HG03442 (cell line): ENCODE results near the gene SUGP1.
"Not testable (repeated sequence)": the region's sequence is repeated elsewhere in the genome, so short reads cannot be mapped to it uniquely, and the experiment has no call there.

Experiments
- ATAC-seq: cut with Tn5 transposase; IDR thresholded peaks from one replicate; pipeline ENCODE4 v1.9.1; 2021; ENCODE audit warnings: mild to moderate bottlenecking, moderate library complexity; ENCODE audit not compliant: unreplicated experiment

Gene SUGP1

DNA sequence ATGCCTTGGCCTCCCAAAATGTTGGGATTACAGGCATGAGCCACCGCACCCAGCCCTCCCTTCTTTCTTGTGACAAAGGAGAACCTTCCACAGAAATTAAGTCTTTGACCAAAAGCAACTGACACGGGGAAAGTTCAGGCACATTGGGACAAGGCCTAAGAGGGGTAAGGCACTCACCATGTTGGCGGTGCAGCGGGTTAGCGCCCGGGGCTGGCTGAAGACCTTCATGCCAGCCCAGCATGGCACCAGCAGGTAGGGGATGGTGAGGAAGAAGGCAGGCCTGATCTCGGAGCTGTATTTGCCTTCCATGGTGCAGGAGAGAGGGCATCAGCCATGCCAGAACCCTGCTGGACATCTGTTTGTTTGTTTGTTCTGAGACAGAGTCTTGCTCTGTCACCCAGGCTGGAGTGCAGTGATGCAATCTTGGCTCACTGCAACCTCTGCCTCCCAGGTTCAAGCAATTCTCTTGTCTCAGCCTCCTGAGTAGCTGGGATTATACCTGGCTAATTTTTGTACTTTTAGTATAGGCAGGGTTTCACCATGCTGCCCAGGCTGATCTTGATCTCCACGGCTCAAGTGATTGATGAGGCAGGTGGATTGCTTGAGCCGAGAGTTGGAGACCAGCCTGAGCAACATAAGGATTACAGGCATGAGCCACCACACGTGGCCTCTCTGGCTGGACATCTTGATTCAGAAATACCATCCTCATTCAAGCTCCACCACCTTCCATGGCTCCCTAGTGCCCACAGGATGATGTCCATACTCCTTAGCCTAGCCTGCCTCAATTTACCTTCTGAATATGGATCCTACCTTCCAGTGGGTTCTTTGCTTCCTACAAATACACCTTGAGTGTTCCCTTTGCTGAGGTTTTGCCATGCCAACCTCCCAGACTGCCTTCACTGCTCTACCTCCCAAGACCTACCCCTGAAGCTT lies 51.6 kb downstream of the SUGP1 start:
- no peak for ATAC-seq

DNA sequence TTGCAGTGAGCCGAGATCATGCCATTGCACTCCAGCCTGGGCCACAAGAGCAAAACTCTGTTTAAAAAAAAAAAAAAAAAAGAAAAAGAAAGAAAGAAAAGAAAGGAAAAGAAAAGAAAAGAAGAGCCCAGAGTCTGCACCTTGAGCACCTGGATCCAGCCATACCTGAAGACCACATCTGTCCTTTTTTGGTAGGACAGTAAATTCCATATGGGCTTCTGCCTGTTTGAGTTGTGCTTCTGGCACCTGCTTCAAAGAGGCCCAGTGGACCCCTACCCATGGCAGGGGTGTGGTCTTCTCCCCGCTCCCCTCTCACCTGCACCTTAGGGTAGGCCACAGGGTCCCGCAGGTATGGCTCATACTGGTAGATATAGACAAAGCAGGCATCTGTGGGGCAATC lies 53.0 kb downstream of the SUGP1 start:
- ATAC-seq = no peak

DNA sequence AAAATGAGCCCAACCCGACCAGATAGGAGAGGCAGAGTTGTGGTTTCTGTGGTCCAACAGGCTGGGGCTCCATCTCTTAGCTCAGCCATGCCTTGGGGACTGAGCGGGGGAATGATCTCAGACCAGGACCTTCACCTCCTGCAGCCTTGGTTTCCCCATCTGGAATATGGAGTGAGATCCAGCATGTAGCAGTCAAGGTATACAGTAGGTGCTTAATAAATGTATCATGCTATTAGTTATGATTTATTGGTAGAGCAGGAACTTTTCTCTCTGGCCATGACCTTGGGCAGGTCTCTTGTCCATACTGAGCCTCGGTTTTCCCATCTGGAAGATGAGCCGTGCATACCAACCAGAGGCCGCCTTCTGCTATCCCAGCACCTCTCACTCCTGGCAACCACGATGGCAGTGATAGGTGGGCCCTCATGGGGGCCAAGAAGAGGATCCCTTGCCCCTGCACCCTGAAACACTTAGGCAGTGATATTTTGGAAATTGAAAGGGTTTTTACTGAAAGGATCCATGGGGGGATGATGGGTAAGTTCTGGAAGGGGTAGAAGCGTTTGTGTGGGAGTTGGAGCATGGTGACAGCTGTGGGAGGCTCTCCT lies 56.3 kb downstream of the SUGP1 start:
- ATAC-seq = no peak

DNA sequence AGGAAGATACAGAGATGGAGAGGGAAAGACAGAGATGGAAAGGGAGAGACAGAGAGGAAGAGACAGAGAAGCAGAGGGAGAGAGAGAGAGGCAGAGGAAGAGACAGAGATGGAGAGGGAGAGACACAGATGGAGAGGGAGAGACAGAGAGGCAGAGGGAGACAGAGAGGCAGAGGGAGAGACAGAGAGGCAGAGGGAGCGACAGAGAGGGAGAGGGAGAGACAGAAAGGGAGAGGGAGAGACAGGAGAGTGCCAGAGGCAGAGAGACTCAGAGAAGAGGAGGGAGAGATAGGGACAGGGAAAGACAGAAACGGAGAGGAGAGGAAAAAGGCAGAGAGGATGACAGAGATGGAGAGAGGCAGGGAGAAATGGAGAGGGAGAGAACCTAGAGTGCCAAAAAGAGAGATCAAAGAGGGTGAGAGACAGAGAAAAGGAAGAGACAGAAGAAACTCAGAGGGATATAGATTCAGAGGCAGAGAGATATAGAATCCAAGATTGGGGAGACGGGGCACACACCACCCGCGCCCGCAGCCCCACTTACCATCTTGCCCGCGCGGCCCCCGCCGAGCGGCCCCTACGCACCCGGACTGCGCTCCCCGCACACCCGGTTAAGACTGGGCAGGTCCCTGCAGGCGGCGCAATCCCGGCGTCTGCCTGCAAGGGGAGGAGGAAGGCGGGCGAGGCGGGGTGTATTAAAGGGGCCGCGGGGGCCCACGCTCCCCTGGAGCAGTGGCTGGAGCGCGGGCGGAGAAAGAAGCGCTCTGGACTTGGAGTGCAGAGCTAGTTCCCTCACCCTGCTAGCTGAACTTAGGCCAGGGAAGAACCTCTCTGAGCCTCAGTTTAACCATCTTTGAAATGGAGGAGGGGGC lies 57.9 kb downstream of the SUGP1 start:
- no peak for ATAC-seq

DNA sequence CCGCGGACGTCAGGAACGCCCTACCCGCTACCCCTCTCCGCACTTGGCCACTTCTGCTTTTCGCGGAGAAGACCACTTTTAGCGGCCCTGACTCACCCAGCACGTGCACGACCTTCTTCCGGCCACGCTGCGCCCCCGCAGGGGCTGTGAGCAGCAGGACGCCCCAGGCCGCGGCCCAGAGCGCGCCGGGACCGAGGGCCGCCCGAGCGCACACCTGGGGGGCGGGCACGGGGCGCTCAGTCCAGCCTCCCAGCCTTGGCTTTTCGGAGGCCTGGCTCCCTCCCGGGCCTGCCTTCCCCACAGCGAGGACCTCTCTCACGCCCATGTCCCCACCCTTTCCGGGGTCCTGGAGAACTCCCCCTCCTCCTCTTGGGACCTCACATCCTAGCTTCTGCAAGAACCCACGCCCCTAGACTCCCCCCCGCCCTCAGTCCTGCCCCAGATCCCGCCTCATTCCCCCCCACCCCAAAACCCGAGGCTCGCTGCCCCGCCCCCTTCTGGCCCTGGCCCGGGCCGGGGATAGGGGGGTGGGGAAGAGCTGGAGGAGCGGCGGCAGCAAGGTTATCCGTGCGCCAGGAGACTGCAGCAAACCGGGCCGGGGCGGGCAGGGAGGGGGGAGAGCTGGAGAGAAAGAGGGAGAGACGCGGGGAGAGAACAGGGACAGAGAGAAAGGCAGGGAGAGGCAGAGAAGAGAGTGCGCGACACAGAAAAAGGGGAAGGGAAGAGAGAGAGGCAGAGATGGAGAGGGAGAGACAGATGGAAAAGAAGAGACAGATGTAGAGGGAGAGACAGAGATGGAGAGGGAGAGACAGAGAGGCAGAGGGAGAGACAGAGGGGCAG lies 58.7 kb downstream of the SUGP1 start:
- ATAC-seq = no peak

DNA sequence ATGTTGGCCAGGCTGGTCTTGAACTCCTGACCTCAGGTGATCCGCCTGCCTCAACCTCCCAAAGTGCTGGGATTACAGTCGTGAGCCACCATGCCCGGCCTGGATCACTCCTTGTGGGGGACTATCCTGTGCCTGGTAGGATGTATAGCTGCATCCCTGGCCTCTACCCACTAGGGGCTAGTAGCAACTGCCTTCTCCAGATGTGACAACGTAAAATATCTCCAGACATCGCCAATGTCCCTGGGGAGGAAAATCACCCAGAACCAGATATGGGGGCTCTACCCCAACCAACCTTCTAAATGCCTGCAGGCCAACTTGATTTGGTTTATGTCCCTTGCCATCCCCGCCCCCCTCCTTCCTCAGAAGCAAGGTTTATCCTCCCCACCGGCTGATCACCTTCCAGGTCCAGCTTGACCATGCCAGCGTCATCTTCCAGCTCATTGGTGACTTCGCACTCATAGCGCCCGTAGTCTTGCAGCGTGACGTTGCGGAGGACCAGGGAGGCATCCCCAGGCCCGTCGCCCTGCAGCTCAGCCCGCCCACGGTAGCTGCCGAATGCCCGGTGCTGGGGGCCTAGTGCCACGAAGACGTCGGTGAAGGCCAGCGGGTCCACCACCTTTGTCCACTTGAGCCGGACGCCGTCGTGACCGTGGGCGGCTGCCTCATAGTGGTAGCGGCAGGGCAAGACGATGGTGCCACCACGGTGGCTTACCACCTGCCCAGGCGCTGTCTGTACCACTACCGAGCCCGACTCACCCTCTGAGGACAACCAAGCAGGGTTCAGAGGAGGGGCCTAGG lies 59.7 kb downstream of the SUGP1 start:
- no peak for ATAC-seq

DNA sequence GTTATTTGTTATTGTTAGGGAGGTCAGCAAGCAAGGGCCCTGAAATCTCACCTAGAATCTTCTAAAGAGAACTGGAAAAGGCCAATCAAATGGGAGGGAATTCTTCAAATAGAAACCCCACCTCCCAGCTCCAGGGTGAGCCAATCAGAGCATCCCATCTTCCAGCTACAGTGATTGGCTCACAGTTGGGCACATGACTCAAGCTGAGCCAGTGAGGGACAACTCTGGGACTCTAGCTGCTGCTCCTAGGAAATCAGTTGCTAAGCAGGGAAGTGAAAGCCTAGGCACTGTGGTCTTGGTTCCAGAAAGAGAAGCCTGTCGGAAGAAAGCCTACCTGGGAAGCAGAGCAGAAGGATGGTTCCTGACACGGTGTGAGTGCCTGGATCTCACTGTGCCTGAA lies 60.6 kb downstream of the SUGP1 start:
- ATAC-seq = no peak

DNA sequence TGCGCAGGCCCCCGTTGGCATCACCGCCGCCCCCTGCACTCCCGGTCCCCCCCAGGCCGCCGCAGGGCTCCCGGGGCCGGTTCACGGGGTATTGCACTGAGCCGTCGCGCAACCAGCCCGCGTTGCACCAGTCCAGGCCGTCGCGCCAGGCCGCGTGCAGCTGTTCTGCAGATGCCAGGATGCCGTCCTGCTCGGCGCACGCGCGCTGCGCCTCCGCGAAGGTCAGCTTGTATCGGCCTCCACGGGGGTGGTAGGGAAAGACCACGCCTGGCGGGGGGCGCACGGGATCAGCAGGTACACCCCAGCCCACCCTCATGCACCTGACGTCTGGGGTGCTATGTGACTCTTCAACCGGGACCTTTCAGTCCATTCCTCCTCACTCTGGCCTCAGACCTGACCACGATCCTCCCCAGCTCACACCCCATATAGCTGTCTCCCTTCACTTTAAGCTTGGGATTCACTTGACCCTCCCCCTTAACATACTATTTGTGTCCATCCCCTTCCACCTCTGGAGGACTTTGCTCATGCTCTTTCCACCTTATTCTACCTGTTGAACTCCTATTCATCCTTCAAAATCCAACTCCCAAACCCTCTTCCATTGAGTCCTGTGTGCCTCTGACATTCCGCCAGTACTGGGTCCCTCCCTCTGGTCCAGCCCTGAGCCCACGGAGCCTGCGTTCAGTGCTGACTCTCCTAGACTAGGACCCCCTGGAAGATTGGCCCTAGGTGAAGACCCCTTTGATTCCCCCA lies 61.5 kb downstream of the SUGP1 start:
- no peak for ATAC-seq

DNA sequence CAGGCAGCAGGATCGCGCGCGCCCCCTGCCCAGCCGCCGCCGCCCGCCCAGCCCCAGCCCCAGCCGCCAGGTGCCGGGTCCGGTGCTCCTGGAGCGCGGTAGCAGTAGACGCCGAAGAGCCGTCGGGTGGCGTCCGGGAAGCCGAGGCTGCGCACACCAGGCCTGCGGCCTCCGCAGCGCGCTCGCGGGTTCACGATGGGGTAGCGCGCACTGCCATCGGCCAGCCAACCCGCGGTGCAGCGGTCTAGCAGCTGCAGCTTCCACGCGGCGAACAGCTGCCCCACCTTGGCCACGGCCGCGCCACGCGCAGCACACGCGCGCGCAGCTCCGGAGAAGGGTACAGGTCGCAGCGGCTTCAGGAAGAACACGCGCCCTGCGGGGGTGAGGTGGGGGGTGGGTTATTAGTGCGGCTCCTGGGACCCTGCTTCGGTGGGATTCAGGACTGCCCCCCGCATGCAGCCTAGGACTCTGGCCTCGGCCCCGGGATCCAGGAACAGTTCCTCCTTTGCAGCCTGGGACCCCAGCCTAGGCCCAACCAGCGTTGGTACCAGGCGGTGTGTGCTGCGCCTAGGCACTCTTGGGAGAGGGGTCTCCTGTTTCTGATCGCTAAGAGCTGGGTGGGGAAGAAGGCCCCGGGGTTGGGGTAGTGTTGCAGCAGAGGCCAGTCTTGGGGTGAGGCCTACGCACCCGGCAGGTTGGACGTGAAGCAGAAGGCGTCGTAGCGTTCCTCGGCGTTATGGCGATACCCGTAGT lies 62.3 kb downstream of the SUGP1 start:
- ATAC-seq = no peak

DNA sequence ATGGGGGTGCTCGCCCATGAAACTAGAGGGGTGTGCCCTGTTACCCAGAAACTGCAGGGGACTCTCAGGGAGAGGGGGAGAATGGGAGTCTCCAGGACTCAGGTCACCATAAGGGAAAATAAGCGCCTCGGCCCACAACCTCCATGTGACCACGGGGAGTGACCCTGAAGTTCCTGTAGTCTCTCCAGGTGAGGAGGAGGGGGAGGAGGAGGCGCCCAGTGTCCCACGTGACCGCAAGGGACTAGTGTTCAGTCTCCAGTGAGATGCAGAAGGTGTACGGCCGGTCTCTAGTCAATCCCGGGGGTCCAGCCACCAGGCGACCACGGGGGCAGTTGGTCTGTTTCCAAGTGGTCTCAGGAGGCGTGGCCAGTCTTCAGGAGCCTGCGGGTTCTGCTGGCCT lies 63.2 kb downstream of the SUGP1 start:
- no peak for ATAC-seq

DNA sequence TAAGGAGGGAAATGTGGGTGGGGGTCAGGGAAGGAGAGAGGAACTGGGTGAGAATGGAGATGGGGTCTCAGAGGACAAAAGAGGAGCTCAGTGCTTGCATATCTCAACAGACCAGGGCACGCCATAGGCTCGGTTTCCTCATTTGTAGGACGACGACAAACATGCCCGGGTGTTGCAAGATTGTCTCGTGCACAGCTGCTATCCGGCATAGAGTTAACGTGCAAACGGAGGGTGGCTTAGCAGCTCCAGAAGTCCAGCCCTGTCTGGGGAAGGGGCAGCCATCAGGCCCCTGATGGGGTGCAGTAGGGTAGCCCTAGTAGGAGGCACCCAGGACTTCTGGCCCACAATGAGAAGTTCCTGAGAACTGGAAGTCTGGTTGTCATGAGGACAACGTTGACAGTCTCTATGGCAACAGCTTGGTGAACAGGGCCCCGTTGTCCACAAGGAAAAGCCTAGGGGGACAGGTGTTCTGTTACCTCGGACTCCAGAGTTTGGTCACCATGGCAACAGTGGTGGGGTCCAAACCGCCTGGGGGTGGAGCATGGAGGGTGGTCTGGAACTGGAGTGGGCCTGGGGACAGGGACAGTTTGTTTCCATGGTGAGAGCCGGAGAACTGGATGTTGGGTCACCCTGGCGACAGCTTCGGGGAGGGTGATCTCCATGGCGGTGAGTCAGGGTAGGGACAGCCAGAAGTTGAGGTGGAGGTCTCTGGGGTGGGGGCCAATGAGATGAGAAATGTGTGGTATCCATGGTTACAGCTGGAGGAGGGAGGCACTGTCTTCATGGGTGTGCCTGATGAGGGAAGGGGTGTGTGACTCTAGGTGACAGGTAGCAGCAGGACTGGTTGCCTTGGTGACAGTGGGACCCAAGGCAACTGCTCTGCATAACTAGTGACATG lies 64.0 kb downstream of the SUGP1 start:
- ATAC-seq = no peak

DNA sequence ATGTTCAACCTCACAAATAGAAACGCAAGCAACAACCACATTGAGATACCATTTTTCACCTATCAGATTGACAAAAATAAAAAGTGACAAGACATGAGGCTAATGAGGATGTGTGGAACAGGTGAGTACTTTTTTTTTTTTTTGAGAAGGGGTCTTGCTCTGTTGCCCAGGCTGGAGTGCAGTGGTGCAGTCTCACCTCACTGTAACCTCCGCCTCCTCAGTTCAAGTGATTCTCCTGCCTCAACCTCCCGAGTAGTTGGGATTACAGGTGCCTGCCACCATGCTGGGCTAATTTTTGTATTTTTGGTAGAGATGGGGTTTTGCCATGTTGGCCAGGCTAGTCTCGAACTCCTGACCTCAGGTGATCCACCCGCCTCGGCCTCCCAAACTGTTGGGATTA lies 66.9 kb downstream of the SUGP1 start:
- ATAC-seq = not testable (repeated sequence)

DNA sequence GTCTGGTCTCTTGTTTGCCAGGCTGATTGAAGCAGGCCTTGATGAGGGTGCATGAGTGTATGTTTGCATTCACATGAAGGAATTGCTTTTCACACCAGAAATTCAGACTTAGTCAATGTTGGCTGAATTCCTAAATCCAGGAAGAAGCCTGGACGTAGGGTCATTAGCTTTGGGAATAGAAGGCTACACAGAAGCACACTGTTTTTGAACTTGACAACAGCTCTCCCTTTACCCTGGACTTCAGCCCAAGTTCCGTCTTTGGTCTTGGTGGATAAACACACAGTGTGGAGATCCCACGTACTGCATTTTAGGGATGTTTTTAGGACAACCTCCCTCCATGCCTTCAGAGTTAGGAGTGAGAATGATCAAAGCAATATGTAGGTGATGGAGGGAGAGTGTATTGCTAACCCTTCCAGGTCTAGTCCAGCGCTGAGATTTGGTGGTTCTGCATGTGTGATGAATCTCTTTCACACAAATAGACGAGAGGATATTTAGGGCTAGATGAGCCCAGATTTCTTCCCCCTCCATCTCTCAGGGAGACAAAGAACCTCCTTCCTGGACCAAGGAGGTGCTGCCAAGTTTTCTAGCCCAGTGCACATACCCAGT lies 70.0 kb downstream of the SUGP1 start:
- ATAC-seq = no peak

DNA sequence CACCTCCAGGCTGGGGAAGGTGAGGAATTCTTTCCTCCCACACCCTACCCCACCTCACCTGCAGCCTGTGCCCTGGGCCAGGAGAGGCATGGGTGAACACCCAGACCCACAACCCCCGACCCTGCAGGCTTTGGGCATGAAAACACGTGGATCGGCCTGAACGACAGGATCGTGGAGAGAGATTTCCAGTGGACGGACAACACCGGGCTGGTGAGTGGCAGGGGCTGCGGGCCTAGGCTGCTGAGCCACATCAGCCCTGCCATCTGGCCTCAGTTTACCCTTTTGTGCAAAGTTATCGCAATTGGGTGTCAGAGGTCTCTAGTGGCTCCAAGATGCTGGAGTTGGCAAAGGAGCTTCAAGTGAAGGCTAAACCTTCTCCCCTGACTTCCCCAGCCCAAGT lies 79.8 kb downstream of the SUGP1 start:
- no peak for ATAC-seq

DNA sequence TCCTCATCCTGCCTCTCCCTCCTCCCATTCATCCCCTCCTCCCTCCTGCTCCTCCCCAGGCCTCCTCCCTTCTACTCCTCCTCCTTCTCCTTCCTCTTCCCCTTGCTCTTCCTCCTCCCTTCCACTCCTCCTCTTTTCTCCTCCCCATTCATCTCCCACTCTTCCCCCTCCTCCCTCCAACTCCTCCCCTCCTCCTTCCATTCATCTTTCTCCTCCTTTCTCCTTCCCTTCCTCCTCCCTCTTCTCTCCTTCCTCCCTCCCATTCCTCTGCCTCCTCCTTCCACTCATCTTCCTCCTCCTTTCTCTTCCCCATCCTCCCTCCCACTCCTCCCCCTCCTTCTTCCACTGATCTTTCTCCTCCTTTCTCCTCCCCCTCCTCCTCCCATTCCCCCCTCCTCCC lies 80.6 kb downstream of the SUGP1 start:
- ATAC-seq = no peak

DNA sequence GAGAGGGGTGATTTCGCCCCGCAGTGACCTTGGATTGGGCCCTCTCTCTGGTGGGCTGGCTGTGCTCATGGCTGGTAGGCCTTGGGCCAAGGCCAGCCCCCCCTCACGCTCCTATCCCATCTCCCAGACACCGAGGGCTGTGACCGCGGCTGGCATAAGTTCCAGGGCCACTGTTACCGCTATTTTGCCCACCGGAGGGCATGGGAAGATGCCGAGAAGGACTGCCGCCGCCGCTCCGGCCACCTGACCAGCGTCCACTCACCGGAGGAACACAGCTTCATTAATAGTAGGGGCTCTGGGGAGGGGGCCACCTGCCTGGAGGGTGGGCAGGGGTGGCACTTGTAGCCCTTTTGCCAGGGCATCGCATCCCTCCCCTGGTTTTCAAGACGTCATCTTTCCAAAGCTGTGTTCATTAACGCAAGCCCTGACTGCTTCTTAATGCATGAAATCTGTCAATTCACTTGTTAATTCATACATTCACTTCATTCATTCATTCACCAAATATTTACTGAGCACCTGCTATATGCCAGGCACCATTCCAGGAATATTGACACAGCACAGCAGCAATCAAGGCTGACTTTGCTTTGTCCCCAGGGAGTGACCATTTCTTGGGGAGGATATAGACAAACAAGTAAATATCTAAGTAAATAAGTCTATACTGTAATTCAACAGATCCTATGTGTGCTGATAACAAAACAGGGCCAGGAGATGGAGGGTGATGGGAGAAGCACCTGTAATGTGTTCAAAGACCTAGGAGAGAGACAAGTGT lies 82.0 kb downstream of the SUGP1 start:
- ATAC-seq = no peak
